Small intestine (tissue), 16 donors: ENCODE results near the gene DMAC2L. TPM values are rescaled to one million over a fixed set of nuclear protein-coding genes. Genes with fewer than 3 reads are reported as not detected.

Experiments
- DNase-seq, 2 donors: peaks; one replicate each; pipeline versions ENCODE4 v3.0.0 to v3.0.0-alpha.2; 2013
- FAIRE-seq: peaks from 2 replicates; lab custom pipeline; 2012; peaks lifted over from hg19 to GRCh38; lab: Jason Lieb, UNC
- H3K27ac ChIP-seq, 3 donors: one replicate each; pipeline ENCODE4 v1.5.1; 2013; ENCODE audit warnings: low read length in 2 of 3, mild to moderate bottlenecking in 2 of 3, control low read depth in 1 of 3, inconsistent platforms in 1 of 3, low read depth in 1 of 3, moderate library complexity in 1 of 3
- H3K27me3 ChIP-seq, 3 donors: one replicate each; pipeline ENCODE4 v1.6.1; 2013; ENCODE audit warnings: low read length in 3 of 3, inconsistent platforms in 1 of 3; ENCODE audit not compliant: control insufficient read depth in 3 of 3, insufficient read depth in 3 of 3
- H3K36me3 ChIP-seq, 3 donors: one replicate each; pipeline ENCODE4 v1.6.1; 2013; ENCODE audit warnings: low read length in 3 of 3, inconsistent platforms in 1 of 3, low read depth in 1 of 3, mild to moderate bottlenecking in 1 of 3, moderate library complexity in 1 of 3; ENCODE audit not compliant: control insufficient read depth in 3 of 3, insufficient read depth in 2 of 3
- H3K4me1 ChIP-seq, 3 donors: one replicate each; pipeline ENCODE4 v1.6.1; 2013; ENCODE audit warnings: low read length in 2 of 3, inconsistent platforms in 1 of 3, low read depth in 1 of 3, mild to moderate bottlenecking in 1 of 3, moderate library complexity in 1 of 3; ENCODE audit not compliant: control insufficient read depth in 3 of 3, insufficient read depth in 2 of 3
- H3K4me3 ChIP-seq, 3 donors: one replicate each; pipeline ENCODE4 v1.5.1; 2013; ENCODE audit warnings: low read length in 3 of 3, control low read depth in 1 of 3, inconsistent platforms in 1 of 3, low read depth in 1 of 3, mild to moderate bottlenecking in 1 of 3, moderate library complexity in 1 of 3
- H3K9me3 ChIP-seq, 2 donors: one replicate each; pipeline ENCODE4 v1.6.1; 2013; ENCODE audit warnings: low read depth in 1 of 2, low read length in 1 of 2; ENCODE audit not compliant: control insufficient read depth in 2 of 2, insufficient read depth in 1 of 2
- WGBS, 3 donors: extraction: QIAGEN DNeasy Blood & Tissue Kit; methylation state at CpG; one replicate each; pipeline ENCODE4 v1.1.7; 2013; 5-methylcytosine and 5-hydroxymethylcytosine counted together
- long read RNA-seq, 10 donors: transcript quantifications; one replicate each; lab custom pipeline, GENCODE V29; 2026
- polyA plus RNA-seq, 4 donors: library from polyadenylated mRNA; stranded (reverse) in 3 of 4; unstranded in 1 of 4; fragments of 200-250 nt in 3 of 4; fragments of 120-200 nt in 1 of 4; gene quantifications; one replicate each; pipeline versions ENCODE4 v1.2.1 to v1.2.3, GENCODE V29; 2013
- donor health status: healthy with polysubstance abuse.
- donor health status: control.
- donor health status: control.
- donor health status: Bipolar disorder and iron deficiency.
- donor health status: healthy.

The DMAC2L gene
- polyA plus RNA-seq, result 10 to 100 TPM; 13.6 to 27.0 (median 17.8) TPM
- long read RNA-seq, donor 1, result 0 reads
- long read RNA-seq, donor 2, partial matches to known transcripts, result 0 of 1 reads
- long read RNA-seq, donor 2, other reads (novel, unspliced or antisense), result 0 of 1 reads
- long read RNA-seq, donor 3, result 0 reads
- long read RNA-seq, donor 4, result 0 reads
- long read RNA-seq, donor 5, partial matches to known transcripts, result 0 of 1 reads
- long read RNA-seq, donor 5, other reads (novel, unspliced or antisense), result 0 of 1 reads
- long read RNA-seq, donor 6, partial matches to known transcripts, result 0 of 5 reads
- long read RNA-seq, donor 6, other reads (novel, unspliced or antisense), result 0 of 5 reads
- long read RNA-seq, donor 7, result 0 reads
- long read RNA-seq, donor 8, partial matches to known transcripts, result 0 of 2 reads
- long read RNA-seq, donor 8, other reads (novel, unspliced or antisense), result 0 of 2 reads
- long read RNA-seq, donor 9, partial matches to known transcripts, result 0 of 4 reads
- long read RNA-seq, donor 9, other reads (novel, unspliced or antisense), result 0 of 4 reads
- long read RNA-seq, donor 10, transcript ATP5S-207 (5 exons, 2,008 nt), result major isoform, 6 of 13 reads
- long read RNA-seq, donor 10, partial matches to known transcripts, result 7 of 13 reads
- long read RNA-seq, donor 10, other reads (novel, unspliced or antisense), result 0 of 13 reads

GRCh38 chr14:50311972-50312733, at the start of gene DMAC2L, which contains the start of gene L2HGDH:
Gene DMAC2L, plus strand, starts transcription at chr14:50312324. Its CDS starts 9,164 bp downstream, at chr14:50321488.
Gene L2HGDH, minus strand, starts transcription at chr14:50312229. Its CDS starts 79 bp downstream, at chr14:50312150.
- FAIRE-seq, result no peak

GRCh38 chr14:50262865-50263264, 49.3 kb upstream of the DMAC2L start:
- DNase-seq (no peak), FAIRE-seq (no peak)
- H3K4me3 ChIP-seq, result no peak overlapping the region
- no peak overlapping the region for H3K27ac ChIP-seq
- H3K4me1 ChIP-seq, result no peaks in the 10 kb centered on the region
- peaks cover 0 to 4% (median 0%) of the 10 kb centered on the region in 3 donors for H3K36me3 ChIP-seq
- 76 to 86% (median 82%) methylated on average over 2 of the region's 2 CpGs for WGBS, 3 donors
- H3K9me3 ChIP-seq, result no peaks in the 10 kb centered on the region
- no peaks in the 10 kb centered on the region for H3K27me3 ChIP-seq

More at GRCh38 chr14:50311972-50312733, at the start of gene DMAC2L, which contains the start of gene L2HGDH:
- H3K4me1 ChIP-seq, result peaks cover 0 to 6% (median 6%) of the 10 kb centered on the region in 3 donors
- WGBS, 3 donors, result 0 to 1% (median 0%) methylated on average over 67 to 83 of the region's 83 CpGs
- H3K4me3 ChIP-seq, result peak within 1 kb of the TSS; percentile 54 to 89 (median 74)
- H3K27me3 ChIP-seq, result no peaks in the 10 kb centered on the region
- peaks cover 0 to 4% of the 10 kb centered on the region in 2 donors for H3K9me3 ChIP-seq
- DNase-seq, result peak; percentile 97 to 98
- H3K27ac ChIP-seq, result peak within 1 kb of the TSS; percentile 76 to 100 (median 96)
- H3K36me3 ChIP-seq, result peaks cover 0 to 3% (median 2%) of the 10 kb centered on the region in 3 donors

GRCh38 chr14:50263321-50263720, 48.8 kb upstream of the DMAC2L start:
- DNase-seq (no peak), FAIRE-seq (no peak)
- WGBS, 3 donors, result 77 to 83% (median 82%) methylated on average over 4 of the region's 4 CpGs
- Histone ChIP-seq H3K4me3 (no peak overlapping the region), H3K27me3 (no peaks in the 10 kb centered on the region), H3K36me3 (peaks cover 0 to 3% (median 0%) of the 10 kb centered on the region in 3 donors), H3K27ac (no peak overlapping the region), H3K4me1 (no peaks in the 10 kb centered on the region), H3K9me3 (no peaks in the 10 kb centered on the region)

GRCh38 chr14:50265029-50265428, 47.1 kb upstream of the DMAC2L start:
- H3K36me3 ChIP-seq, result no peaks in the 10 kb centered on the region
- no peaks in the 10 kb centered on the region for H3K9me3 ChIP-seq
- H3K4me3 ChIP-seq, result no peak overlapping the region
- DNase-seq, result no peak
- no peak overlapping the region for H3K27ac ChIP-seq
- no peaks in the 10 kb centered on the region for H3K4me1 ChIP-seq
- H3K27me3 ChIP-seq, result no peaks in the 10 kb centered on the region
- no peak for FAIRE-seq

GRCh38 chr14:50270932-50271331, 41.2 kb upstream of the DMAC2L start:
- no peaks in the 10 kb centered on the region for H3K4me1 ChIP-seq
- H3K27me3 ChIP-seq, result no peaks in the 10 kb centered on the region
- H3K4me3 ChIP-seq, result no peak overlapping the region
- 89 to 96% (median 94%) methylated on average over 6 of the region's 6 CpGs for WGBS, 3 donors
- no peak for DNase-seq
- H3K9me3 ChIP-seq, result no peaks in the 10 kb centered on the region
- H3K36me3 ChIP-seq, result peaks cover 0 to 4% (median 2%) of the 10 kb centered on the region in 3 donors
- no peak overlapping the region for H3K27ac ChIP-seq
- no peak for FAIRE-seq

GRCh38 chr14:50272498-50272897, 39.6 kb upstream of the DMAC2L start:
- H3K27ac ChIP-seq, result no peak overlapping the region
- 88 to 100% (median 91%) methylated on average over 1 of the region's 1 CpG for WGBS, 3 donors
- no peak overlapping the region for H3K4me3 ChIP-seq
- FAIRE-seq, result no peak
- no peaks in the 10 kb centered on the region for H3K9me3 ChIP-seq
- H3K27me3 ChIP-seq, result no peaks in the 10 kb centered on the region
- peaks cover 0 to 6% (median 2%) of the 10 kb centered on the region in 3 donors for H3K36me3 ChIP-seq
- no peaks in the 10 kb centered on the region for H3K4me1 ChIP-seq
- no peak for DNase-seq

GRCh38 chr14:50285861-50286260, 26.3 kb upstream of the DMAC2L start:
- H3K9me3 ChIP-seq, result no peaks in the 10 kb centered on the region
- H3K36me3 ChIP-seq, result peaks cover 0 to 12% (median 2%) of the 10 kb centered on the region in 3 donors
- H3K27ac ChIP-seq, result no peak overlapping the region
- no peak for FAIRE-seq
- DNase-seq, result no peak
- H3K27me3 ChIP-seq, result no peaks in the 10 kb centered on the region
- no peaks in the 10 kb centered on the region for H3K4me1 ChIP-seq
- H3K4me3 ChIP-seq, result no peak overlapping the region

GRCh38 chr14:50288146-50288545, 24.0 kb upstream of the DMAC2L start:
- FAIRE-seq, result no peak
- Histone ChIP-seq H3K4me3 (no peak overlapping the region), H3K27me3 (no peaks in the 10 kb centered on the region), H3K9me3 (no peaks in the 10 kb centered on the region), H3K27ac (no peak overlapping the region), H3K4me1 (no peaks in the 10 kb centered on the region), H3K36me3 (peaks cover 0 to 8% (median 0%) of the 10 kb centered on the region in 3 donors)
- DNase-seq, result no peak
- 95 to 97% (median 97%) methylated on average over 5 of the region's 5 CpGs for WGBS, 3 donors
